Spinal cord (tissue), 10 donors: ENCODE measurements around the gene DCTN5. TPM values are rescaled to one million over a fixed set of nuclear protein-coding genes. Genes with fewer than 3 reads are reported as not detected.

Source experiments
- DNase-seq, 6 donors: peaks; one replicate each; pipeline versions ENCODE4 v3.0.0 to v3.0.0-alpha.2; 2013 to 2015; ENCODE audit warnings: low spot score in 6 of 6, low read depth in 4 of 6
- H3K27ac ChIP-seq: one replicate; pipeline ENCODE4 v1.5.1; 2013; ENCODE audit warnings: low read depth, low read length, control low read depth
- H3K27me3 ChIP-seq: one replicate; pipeline ENCODE4 v1.6.1; 2013; ENCODE audit warnings: low read length; ENCODE audit not compliant: control insufficient read depth, insufficient read depth
- H3K36me3 ChIP-seq: one replicate; pipeline ENCODE4 v1.6.1; 2013; ENCODE audit warnings: low read length; ENCODE audit not compliant: control insufficient read depth, insufficient read depth
- H3K4me1 ChIP-seq: one replicate; pipeline ENCODE4 v1.6.1; 2013; ENCODE audit warnings: low read length; ENCODE audit not compliant: control insufficient read depth, insufficient read depth
- H3K4me3 ChIP-seq: one replicate; pipeline ENCODE4 v1.5.1; 2013; ENCODE audit warnings: low read depth, low read length, control low read depth
- H3K9me3 ChIP-seq: one replicate; pipeline ENCODE4 v1.6.1; 2013; ENCODE audit warnings: low read length; ENCODE audit not compliant: control insufficient read depth, insufficient read depth
- WGBS: methylation state at CpG from one replicate; pipeline ENCODE4 v1.1.5; 2013; ENCODE audit warnings: missing lambda C conversion rate; ENCODE audit not compliant: insufficient coverage; 5-methylcytosine and 5-hydroxymethylcytosine counted together
- polyA plus RNA-seq, 2 donors: library from polyadenylated mRNA; unstranded; fragments of 120-200 nt; gene quantifications; one replicate each; pipeline ENCODE4 v1.2.1, GENCODE V29; 2013; ENCODE audit not compliant: insufficient read length in 2 of 2
- total RNA-seq, 2 donors: library from RNA; depleted of rRNA in 1 of 2; stranded (reverse); fragments of 120-200 nt in 1 of 2; fragments of >200 nt in 1 of 2; gene quantifications; one replicate each; pipeline versions ENCODE4 v1.2.3 to v1.2.4, GENCODE V29; 2013 to 2014
- donor health status: healthy.

DCTN5 gene
- total and polyA plus RNA-seq, 4 donors, result 53.2 to 67.9 (median 59.5) TPM

GRCh38 chr16:23650674-23651416 lies 9.6 kb downstream of the DCTN5 start:
- no peaks in the 10 kb centered on the region for H3K4me1 ChIP-seq
- WGBS, result no CpG with 5 or more reads among the region's 4 CpGs

GRCh38 chr16:23651943-23652468 lies 10.7 kb downstream of the DCTN5 start:
- no peaks in the 10 kb centered on the region for H3K27me3 ChIP-seq
- no peak overlapping the region for H3K27ac ChIP-seq
- peaks cover 22% of the 10 kb centered on the region for H3K36me3 ChIP-seq

More at GRCh38 chr16:23650674-23651416, 9.6 kb downstream of the DCTN5 start:
- H3K27ac ChIP-seq, result no peak overlapping the region
- H3K4me3 ChIP-seq, result no peak overlapping the region
- DNase-seq, result no peak
- no peaks in the 10 kb centered on the region for H3K27me3 ChIP-seq
- peaks cover 23% of the 10 kb centered on the region for H3K36me3 ChIP-seq
- no peaks in the 10 kb centered on the region for H3K9me3 ChIP-seq

GRCh38 chr16:23663918-23664317 lies 22.7 kb downstream of the DCTN5 start:
- DNase-seq, result no peak
- no peak overlapping the region for H3K27ac ChIP-seq
- H3K4me3 ChIP-seq, result no peak overlapping the region
- no peaks in the 10 kb centered on the region for H3K27me3 ChIP-seq
- no peaks in the 10 kb centered on the region for H3K4me1 ChIP-seq
- no peaks in the 10 kb centered on the region for H3K9me3 ChIP-seq
- peaks cover 37% of the 10 kb centered on the region for H3K36me3 ChIP-seq
- WGBS, result no CpG with 5 or more reads among the region's 2 CpGs

More at GRCh38 chr16:23651943-23652468, 10.7 kb downstream of the DCTN5 start:
- no peak for DNase-seq
- 100% methylated on average over 2 of the region's 4 CpGs for WGBS
- no peaks in the 10 kb centered on the region for H3K4me1 ChIP-seq
- H3K9me3 ChIP-seq, result no peaks in the 10 kb centered on the region
- H3K4me3 ChIP-seq, result no peak overlapping the region

GRCh38 chr16:23666571-23667354 lies 25.5 kb downstream of the DCTN5 start:
- H3K9me3 ChIP-seq, result no peaks in the 10 kb centered on the region
- peaks cover 45% of the 10 kb centered on the region for H3K36me3 ChIP-seq
- WGBS, result 80% methylated on average over 3 of the region's 7 CpGs
- no peak overlapping the region for H3K4me3 ChIP-seq
- H3K4me1 ChIP-seq, result no peaks in the 10 kb centered on the region
- no peaks in the 10 kb centered on the region for H3K27me3 ChIP-seq
- DNase-seq, result peak in 3 of 6 donors; percentile 7 to 92 (median 32)
- no peak overlapping the region for H3K27ac ChIP-seq

- Histone ChIP-seq H3K36me3 (peaks cover 41% of the 10 kb centered on the region), H3K27ac (no peak overlapping the region), H3K9me3 (no peaks in the 10 kb centered on the region), H3K4me1 (no peaks in the 10 kb centered on the region), H3K4me3 (no peak overlapping the region), H3K27me3 (no peaks in the 10 kb centered on the region)
- no peak for DNase-seq
- WGBS, result 80% methylated on average over 6 of the region's 6 CpGs
Measured at GRCh38 chr16:23667355-23667659, 26.0 kb downstream of the DCTN5 start.

GRCh38 chr16:23668225-23668624 lies 27.0 kb downstream of the DCTN5 start:
- peaks cover 40% of the 10 kb centered on the region for H3K36me3 ChIP-seq
- no peak for DNase-seq
- no peaks in the 10 kb centered on the region for H3K27me3 ChIP-seq
- no peaks in the 10 kb centered on the region for H3K9me3 ChIP-seq
- no peaks in the 10 kb centered on the region for H3K4me1 ChIP-seq
- no peak overlapping the region for H3K4me3 ChIP-seq
- H3K27ac ChIP-seq, result no peak overlapping the region
- WGBS, result no CpG with 5 or more reads among the region's 1 CpG

GRCh38 chr16:23668873-23669272 lies 27.6 kb downstream of the DCTN5 start:
- WGBS, result 92% methylated on average over 1 of the region's 4 CpGs
- no peak for DNase-seq
- no peaks in the 10 kb centered on the region for H3K27me3 ChIP-seq

GRCh38 chr16:23670137-23670776 lies 29.0 kb downstream of the DCTN5 start:
- Histone ChIP-seq H3K27ac (no peak overlapping the region), H3K36me3 (peaks cover 31% of the 10 kb centered on the region), H3K27me3 (no peaks in the 10 kb centered on the region), H3K4me1 (no peaks in the 10 kb centered on the region), H3K9me3 (no peaks in the 10 kb centered on the region), H3K4me3 (no peak overlapping the region)
- DNase-seq, result no peak
- WGBS, result 67% methylated on average over 1 of the region's 4 CpGs

More at GRCh38 chr16:23668873-23669272, 27.6 kb downstream of the DCTN5 start:
- no peaks in the 10 kb centered on the region for H3K9me3 ChIP-seq
- peaks cover 36% of the 10 kb centered on the region for H3K36me3 ChIP-seq
- no peaks in the 10 kb centered on the region for H3K4me1 ChIP-seq
- H3K27ac ChIP-seq, result no peak overlapping the region
- H3K4me3 ChIP-seq, result no peak overlapping the region

GRCh38 chr16:23673971-23674614 lies 32.8 kb downstream of the DCTN5 start:
- no peaks in the 10 kb centered on the region for H3K9me3 ChIP-seq
- peaks cover 12% of the 10 kb centered on the region for H3K4me1 ChIP-seq
- H3K4me3 ChIP-seq, result no peak overlapping the region
- no peak for DNase-seq
- H3K36me3 ChIP-seq, result peaks cover 18% of the 10 kb centered on the region
- WGBS, result 75% methylated on average over 8 of the region's 8 CpGs
- no peaks in the 10 kb centered on the region for H3K27me3 ChIP-seq
- no peak overlapping the region for H3K27ac ChIP-seq
